A673 (cell line): ENCODE results near the gene RMI2.

Source experiments
- CTCF ChIP-seq: fragments of 300-800, 200-600 bp; sonication (generic); conservative IDR thresholded peaks from 2 replicates; pipeline ENCODE4 v1.5.1; 2017; ENCODE audit warnings: low read depth, mild to moderate bottlenecking, antibody characterized with exemption, low read length, moderate library complexity, mixed read lengths
- EZH2 ChIP-seq: fragments of 200-600 bp; sonication (generic); IDR thresholded peaks from 2 replicates; pipeline ENCODE4 v1.6.1; 2017; ENCODE audit warnings: borderline replicate concordance, low read depth, mild to moderate bottlenecking, mixed read lengths, antibody characterized with exemption, low read length; ENCODE audit not compliant: poor library complexity, severe bottlenecking

GRCh38 chr16:11301645-11302501 is 43.4 kb upstream of the RMI2 start:
- no peak for TF ChIP-seq CTCF
- TF ChIP-seq EZH2, result no peak
